Measurements from ENCODE around the gene ABCC11. TPM values are rescaled to one million over a fixed set of nuclear protein-coding genes. Genes with fewer than 3 reads are reported as not detected.

The ABCC11 gene
- total and polyA plus RNA-seq, 2 of the 13 experiments (the other 11 are each of a cell fraction or from before 2014, with no cell fraction given) = 1.0 to 1.4 TPM

DNA sequence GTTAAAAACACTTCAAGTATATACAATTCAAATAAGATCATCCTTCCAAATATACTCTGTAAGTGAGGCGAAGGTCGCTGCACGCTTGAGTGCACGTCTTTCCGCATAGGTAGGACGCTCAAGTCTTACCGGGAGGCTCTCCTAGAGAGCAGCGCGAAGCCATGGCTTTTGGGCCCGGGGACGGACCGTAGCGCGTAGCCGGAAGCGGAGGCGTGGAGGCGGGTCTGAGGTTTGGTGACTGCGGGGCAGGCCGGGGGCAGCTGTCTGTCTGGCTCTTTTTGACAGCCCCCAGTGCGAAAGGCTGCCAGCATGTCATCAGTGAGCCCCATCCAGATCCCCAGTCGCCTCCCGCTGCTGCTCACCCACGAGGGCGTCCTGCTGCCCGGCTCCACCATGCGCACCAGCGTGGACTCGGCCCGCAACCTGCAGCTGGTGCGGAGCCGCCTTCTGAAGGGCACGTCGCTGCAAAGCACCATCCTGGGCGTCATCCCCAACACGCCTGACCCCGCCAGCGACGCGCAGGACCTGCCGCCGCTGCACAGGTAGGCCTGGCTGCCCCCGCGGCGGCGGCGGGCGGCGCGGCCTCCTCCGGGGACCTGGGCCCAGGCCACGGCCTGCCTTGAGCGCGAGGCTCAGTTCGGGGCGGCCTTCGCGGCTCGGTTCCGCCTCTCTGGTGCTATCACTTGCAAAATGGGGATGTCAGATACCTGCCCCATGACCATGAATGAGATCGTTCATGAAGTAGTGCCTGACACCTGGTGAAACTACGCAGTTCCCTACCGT lies 3.1 kb downstream of the ABCC11 start, which contains the start of gene LONP2 (continued):
- TF ChIP-seq, protein P1, sequence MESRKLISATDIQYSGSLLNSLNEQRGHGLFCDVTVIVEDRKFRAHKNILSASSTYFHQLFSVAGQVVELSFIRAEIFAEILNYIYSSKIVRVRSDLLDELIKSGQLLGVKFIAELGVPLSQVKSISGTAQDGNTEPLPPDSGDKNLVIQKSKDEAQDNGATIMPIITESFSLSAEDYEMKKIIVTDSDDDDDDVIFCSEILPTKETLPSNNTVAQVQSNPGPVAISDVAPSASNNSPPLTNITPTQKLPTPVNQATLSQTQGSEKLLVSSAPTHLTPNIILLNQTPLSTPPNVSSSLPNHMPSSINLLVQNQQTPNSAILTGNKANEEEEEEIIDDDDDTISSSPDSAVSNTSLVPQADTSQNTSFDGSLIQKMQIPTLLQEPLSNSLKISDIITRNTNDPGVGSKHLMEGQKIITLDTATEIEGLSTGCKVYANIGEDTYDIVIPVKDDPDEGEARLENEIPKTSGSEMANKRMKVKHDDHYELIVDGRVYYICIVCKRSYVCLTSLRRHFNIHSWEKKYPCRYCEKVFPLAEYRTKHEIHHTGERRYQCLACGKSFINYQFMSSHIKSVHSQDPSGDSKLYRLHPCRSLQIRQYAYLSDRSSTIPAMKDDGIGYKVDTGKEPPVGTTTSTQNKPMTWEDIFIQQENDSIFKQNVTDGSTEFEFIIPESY (CRISPR knock-in tag; IDR thresholded peaks at IDR 0.05) = peak; percentile 64
- 0 out of 2 replicates have a peak, but pooled peaks have one; percentile 52 for TF ChIP-seq GTF3A (CRISPR knock-in tag; conservative IDR thresholded peaks at IDR 0.05)
- no peak for TF ChIP-seq ZNF562 (CRISPR knock-in tag; IDR thresholded peaks at IDR 0.05; ENCODE audit: borderline replicate concordance)
- TF ChIP-seq KDM5B (CRISPR knock-in tag; IDR thresholded peaks at IDR 0.05; ENCODE audit: borderline replicate concordance) = peak; percentile 99
- peak; percentile 59; the same call in 1 of the 2 replicates for TF ChIP-seq HMG20A (CRISPR knock-in tag; IDR thresholded peaks at IDR 0.05; ENCODE audit: borderline replicate concordance)
- peak; percentile 60 for TF ChIP-seq RBM39 (IDR thresholded peaks at IDR 0.05; ENCODE audit: low read depth, low read length, poor library complexity, severe bottlenecking)
- TF ChIP-seq, protein P2, sequence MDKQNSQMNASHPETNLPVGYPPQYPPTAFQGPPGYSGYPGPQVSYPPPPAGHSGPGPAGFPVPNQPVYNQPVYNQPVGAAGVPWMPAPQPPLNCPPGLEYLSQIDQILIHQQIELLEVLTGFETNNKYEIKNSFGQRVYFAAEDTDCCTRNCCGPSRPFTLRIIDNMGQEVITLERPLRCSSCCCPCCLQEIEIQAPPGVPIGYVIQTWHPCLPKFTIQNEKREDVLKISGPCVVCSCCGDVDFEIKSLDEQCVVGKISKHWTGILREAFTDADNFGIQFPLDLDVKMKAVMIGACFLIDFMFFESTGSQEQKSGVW (CRISPR knock-in tag; IDR thresholded peaks at IDR 0.05; ENCODE audit: borderline replicate concordance) = no peak
- peak; percentile 97 for TF ChIP-seq TGIF2 (CRISPR knock-in tag; IDR thresholded peaks at IDR 0.05)
- no peak for TF ChIP-seq FOXP1 (IDR thresholded peaks at IDR 0.05)
- peak; percentile 43; the same call in 1 of the 2 replicates for TF ChIP-seq FOXP1 (CRISPR knock-in tag; IDR thresholded peaks at IDR 0.05)
- no peak for TF ChIP-seq NR3C1 (CRISPR knock-in tag; IDR thresholded peaks at IDR 0.05)
- peak; percentile 76 for TF ChIP-seq CEBPG (CRISPR knock-in tag; IDR thresholded peaks at IDR 0.05)
- peak; percentile 99 for TF ChIP-seq KMT2A (CRISPR knock-in tag; IDR thresholded peaks at IDR 0.05)
- peak; percentile 88; the same call in 1 of the 2 replicates for TF ChIP-seq ZNF333 (CRISPR knock-in tag; IDR thresholded peaks at IDR 0.05; ENCODE audit: borderline replicate concordance)
- TF ChIP-seq ZNF33A (CRISPR knock-in tag; IDR thresholded peaks at IDR 0.05; ENCODE audit: borderline replicate concordance) = 0 out of 2 replicates have a peak, but pooled peaks have one; percentile 30
- TF ChIP-seq FOXK2 (IDR thresholded peaks at IDR 0.05) = no peak
- peak; percentile 87 for TF ChIP-seq HOXD1 (CRISPR knock-in tag; IDR thresholded peaks at IDR 0.05)
- TF ChIP-seq ZNF546 (CRISPR knock-in tag; conservative IDR thresholded peaks at IDR 0.05) = no peak; the same call in 1 of the 2 replicates
- TF ChIP-seq, protein P3, sequence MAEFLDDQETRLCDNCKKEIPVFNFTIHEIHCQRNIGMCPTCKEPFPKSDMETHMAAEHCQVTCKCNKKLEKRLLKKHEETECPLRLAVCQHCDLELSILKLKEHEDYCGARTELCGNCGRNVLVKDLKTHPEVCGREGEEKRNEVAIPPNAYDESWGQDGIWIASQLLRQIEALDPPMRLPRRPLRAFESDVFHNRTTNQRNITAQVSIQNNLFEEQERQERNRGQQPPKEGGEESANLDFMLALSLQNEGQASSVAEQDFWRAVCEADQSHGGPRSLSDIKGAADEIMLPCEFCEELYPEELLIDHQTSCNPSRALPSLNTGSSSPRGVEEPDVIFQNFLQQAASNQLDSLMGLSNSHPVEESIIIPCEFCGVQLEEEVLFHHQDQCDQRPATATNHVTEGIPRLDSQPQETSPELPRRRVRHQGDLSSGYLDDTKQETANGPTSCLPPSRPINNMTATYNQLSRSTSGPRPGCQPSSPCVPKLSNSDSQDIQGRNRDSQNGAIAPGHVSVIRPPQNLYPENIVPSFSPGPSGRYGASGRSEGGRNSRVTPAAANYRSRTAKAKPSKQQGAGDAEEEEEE (CRISPR knock-in tag; IDR thresholded peaks at IDR 0.05; ENCODE audit: borderline replicate concordance) = no peak
- TF ChIP-seq MTF2 (CRISPR knock-in tag; IDR thresholded peaks at IDR 0.05; ENCODE audit: borderline replicate concordance) = peak; percentile 86
- no peak; the same call in 1 of the 2 replicates for TF ChIP-seq ZFP36L1 (CRISPR knock-in tag; IDR thresholded peaks at IDR 0.05)
- peak; percentile 81; the same call in 1 of the 2 replicates for TF ChIP-seq ZNF747 (CRISPR knock-in tag; IDR thresholded peaks at IDR 0.05; ENCODE audit: borderline replicate concordance)
- TF ChIP-seq ATRX (CRISPR knock-in tag; IDR thresholded peaks at IDR 0.05; ENCODE audit: borderline replicate concordance) = no peak
- TF ChIP-seq ZNF383 (CRISPR knock-in tag; IDR thresholded peaks at IDR 0.05; ENCODE audit: borderline replicate concordance) = peak; percentile 48; the same call in 1 of the 2 replicates
- TF ChIP-seq, protein P4, sequence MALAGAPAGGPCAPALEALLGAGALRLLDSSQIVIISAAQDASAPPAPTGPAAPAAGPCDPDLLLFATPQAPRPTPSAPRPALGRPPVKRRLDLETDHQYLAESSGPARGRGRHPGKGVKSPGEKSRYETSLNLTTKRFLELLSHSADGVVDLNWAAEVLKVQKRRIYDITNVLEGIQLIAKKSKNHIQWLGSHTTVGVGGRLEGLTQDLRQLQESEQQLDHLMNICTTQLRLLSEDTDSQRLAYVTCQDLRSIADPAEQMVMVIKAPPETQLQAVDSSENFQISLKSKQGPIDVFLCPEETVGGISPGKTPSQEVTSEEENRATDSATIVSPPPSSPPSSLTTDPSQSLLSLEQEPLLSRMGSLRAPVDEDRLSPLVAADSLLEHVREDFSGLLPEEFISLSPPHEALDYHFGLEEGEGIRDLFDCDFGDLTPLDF (CRISPR knock-in tag; IDR thresholded peaks at IDR 0.05) = 0 out of 2 replicates have a peak, but pooled peaks have one; percentile 50

Measured in HepG2 (cell line).